ENCODE measurements around the gene KLKB1. TPM values are rescaled to one million over a fixed set of nuclear protein-coding genes. Genes with fewer than 3 reads are reported as not detected.

The KLKB1 gene
- total RNA-seq, result 0.17 and 0.26 TPM in 2 replicates
- polyA plus RNA-seq, result 0.06 TPM in 2 replicates
- polyA plus RNA-seq (2012), result not detected in 2 replicates
- not detected in 2 replicates for polyA minus RNA-seq (ENCODE audit: low replicate concordance)

DNA sequence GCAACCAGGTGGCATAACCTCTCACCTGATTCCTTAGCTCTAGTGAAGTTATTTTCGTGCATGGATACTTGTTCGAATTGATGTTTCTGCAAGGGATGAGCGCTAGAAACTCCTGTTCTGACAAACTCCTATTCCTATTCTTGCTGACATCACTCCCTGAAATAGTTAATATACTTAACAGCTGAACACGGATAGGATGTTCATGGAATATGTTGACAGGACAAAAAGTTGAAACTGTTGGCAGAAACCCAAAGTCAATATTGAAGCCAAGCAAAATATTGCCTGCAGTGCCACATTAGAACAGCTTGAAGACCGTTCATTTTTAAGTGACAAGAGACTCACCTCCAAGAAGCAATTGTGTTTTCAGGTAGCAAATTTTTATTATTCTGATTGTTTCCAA lies at the start of gene KLKB1:
TSS of gene KLKB1 (plus strand) at position 287 of the 400 bp plus-strand sequence. CDS start 689 bp downstream, outside the sequence.
- Histone ChIP-seq H4K20me1 (ENCODE audit: control insufficient read depth, extremely low read depth, insufficient read depth, low read length) (no peaks in the 10 kb centered on the region), H3K9ac (ENCODE audit: insufficient read depth, low read length) (no peak within 1 kb of the TSS), H3K27me3 (ENCODE audit: control insufficient read depth, insufficient read depth, low read length) (no peaks in the 10 kb centered on the region), H3K9me3 (ENCODE audit: control insufficient read depth, insufficient read depth, low read depth, low read length) (no peaks in the 10 kb centered on the region), H3K79me2 (ENCODE audit: control insufficient read depth, insufficient read depth, low read length) (no peaks in the 10 kb centered on the region), H3K36me3 (ENCODE audit: control insufficient read depth, insufficient read depth, low read length) (no peaks in the 10 kb centered on the region), H3K27ac (ENCODE audit: insufficient read depth, low read length) (no peak within 1 kb of the TSS), H3K4me1 (ENCODE audit: control insufficient read depth, extremely low read depth, insufficient read depth, low read length) (no peaks in the 10 kb centered on the region), H3K4me2 (ENCODE audit: extremely low read depth, insufficient read depth, low read length) (peak within 1 kb of the TSS; percentile 34), H2AFZ (ENCODE audit: low read length) (peak within 1 kb of the TSS; percentile 9), H3K4me3 (replicated peaks in 1 of 4; ENCODE audit: control extremely low read depth in 1 of 4, insufficient read depth in 1 of 4, low read depth in 3 of 4, low read length in 4 of 4) (peak within 1 kb of the TSS in 1 of 4 experiments; percentile 16)
- peak in 1 of 2 donors; percentile 37 for DNase-seq (ENCODE audit: low read depth in 2 of 2)
- TF ChIP-seq EZH2 (IDR thresholded peaks at IDR 0.05; ENCODE audit: low read length, missing control alignments) (no peak), CTCF (conservative IDR thresholded peaks at IDR 0.05 in 1 of 2, IDR thresholded peaks at IDR 0.05 in 1 of 2; ENCODE audit: low read depth in 1 of 2, low read length in 2 of 2) (no peak)

DNA sequence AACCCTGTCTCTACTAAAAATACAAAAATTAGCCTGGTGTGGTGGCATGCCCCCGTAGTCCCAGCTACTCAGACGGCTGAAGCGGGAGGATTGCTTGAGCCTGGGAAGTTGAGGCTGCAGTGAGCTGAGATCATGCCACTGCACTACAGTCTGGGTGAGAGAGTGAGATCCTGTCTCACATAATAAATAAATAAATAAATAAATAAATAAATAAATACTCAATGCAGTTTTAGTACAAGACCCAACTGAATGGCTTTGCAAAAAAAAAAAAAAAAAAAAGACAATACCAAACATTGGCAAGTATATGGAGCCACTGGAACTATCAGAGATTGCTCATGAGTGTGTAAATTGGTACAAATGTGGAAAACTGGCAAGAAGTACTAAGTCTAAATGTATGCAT lies 39.2 kb upstream of the KLKB1 start:
- Histone ChIP-seq H3K27me3 (ENCODE audit: control insufficient read depth, insufficient read depth, low read length) (no peaks in the 10 kb centered on the region), H2AFZ (ENCODE audit: low read length) (no peak overlapping the region), H4K20me1 (ENCODE audit: control insufficient read depth, extremely low read depth, insufficient read depth, low read length) (no peaks in the 10 kb centered on the region), H3K4me1 (ENCODE audit: control insufficient read depth, extremely low read depth, insufficient read depth, low read length) (no peaks in the 10 kb centered on the region), H3K27ac (ENCODE audit: insufficient read depth, low read length) (no peak overlapping the region), H3K36me3 (ENCODE audit: control insufficient read depth, insufficient read depth, low read length) (no peaks in the 10 kb centered on the region), H3K4me3 (replicated peaks in 1 of 4; ENCODE audit: control extremely low read depth in 1 of 4, insufficient read depth in 1 of 4, low read depth in 3 of 4, low read length in 4 of 4) (no peak overlapping the region), H3K79me2 (ENCODE audit: control insufficient read depth, insufficient read depth, low read length) (peaks cover 1% of the 10 kb centered on the region), H3K9ac (ENCODE audit: insufficient read depth, low read length) (no peak overlapping the region), H3K9me3 (ENCODE audit: control insufficient read depth, insufficient read depth, low read depth, low read length) (no peaks in the 10 kb centered on the region), H3K4me2 (ENCODE audit: extremely low read depth, insufficient read depth, low read length) (no peak overlapping the region)
- TF ChIP-seq EZH2 (IDR thresholded peaks at IDR 0.05; ENCODE audit: low read length, missing control alignments) (no peak), CTCF (conservative IDR thresholded peaks at IDR 0.05 in 1 of 2, IDR thresholded peaks at IDR 0.05 in 1 of 2; ENCODE audit: low read depth in 1 of 2, low read length in 2 of 2) (no peak)
- DNase-seq (ENCODE audit: low read depth in 2 of 2), result no peak

DNA sequence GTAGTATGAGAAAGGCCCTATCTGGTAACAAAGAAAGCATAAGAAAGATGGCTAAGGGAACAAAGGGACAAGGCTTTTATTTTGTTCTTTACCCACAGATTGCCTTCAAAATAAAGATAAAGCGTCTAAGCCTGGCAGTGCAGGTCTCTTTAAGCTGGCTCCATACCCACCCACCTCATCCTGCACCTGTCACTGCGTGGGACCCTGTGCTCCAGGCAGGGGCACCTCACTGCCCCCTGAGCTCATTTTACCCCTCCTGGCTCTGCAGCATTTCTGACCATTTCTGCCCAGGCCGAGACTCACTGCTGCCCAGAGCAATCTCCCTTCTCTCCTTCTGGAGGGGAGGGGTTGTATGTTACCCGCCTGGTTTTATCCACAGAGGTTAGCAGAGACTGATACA lies 37.7 kb upstream of the KLKB1 start:
- H3K27me3 ChIP-seq (ENCODE audit: control insufficient read depth, insufficient read depth, low read length), result no peaks in the 10 kb centered on the region
- H4K20me1 ChIP-seq (ENCODE audit: control insufficient read depth, extremely low read depth, insufficient read depth, low read length), result no peaks in the 10 kb centered on the region
- no peaks in the 10 kb centered on the region for H3K4me1 ChIP-seq (ENCODE audit: control insufficient read depth, extremely low read depth, insufficient read depth, low read length)
- no peaks in the 10 kb centered on the region for H3K9me3 ChIP-seq (ENCODE audit: control insufficient read depth, insufficient read depth, low read depth, low read length)
- H3K4me2 ChIP-seq (ENCODE audit: extremely low read depth, insufficient read depth, low read length), result no peak overlapping the region
- DNase-seq (ENCODE audit: low read depth in 2 of 2), result no peak
- TF ChIP-seq EZH2 (IDR thresholded peaks at IDR 0.05; ENCODE audit: low read length, missing control alignments), result no peak
- TF ChIP-seq CTCF (conservative IDR thresholded peaks at IDR 0.05 in 1 of 2, IDR thresholded peaks at IDR 0.05 in 1 of 2; ENCODE audit: low read depth in 1 of 2, low read length in 2 of 2), result no peak
- peaks cover 1% of the 10 kb centered on the region for H3K79me2 ChIP-seq (ENCODE audit: control insufficient read depth, insufficient read depth, low read length)
- H3K9ac ChIP-seq (ENCODE audit: insufficient read depth, low read length), result no peak overlapping the region
- H2AFZ ChIP-seq (ENCODE audit: low read length), result no peak overlapping the region
- peak overlapping the region in 1 of 4 experiments; percentile 83 for H3K4me3 ChIP-seq (replicated peaks in 1 of 4; ENCODE audit: control extremely low read depth in 1 of 4, insufficient read depth in 1 of 4, low read depth in 3 of 4, low read length in 4 of 4)
- no peaks in the 10 kb centered on the region for H3K36me3 ChIP-seq (ENCODE audit: control insufficient read depth, insufficient read depth, low read length)
- H3K27ac ChIP-seq (ENCODE audit: insufficient read depth, low read length), result no peak overlapping the region

All from fibroblast of lung (primary cell).